Measurements from ENCODE around the gene RAB44. TPM values are rescaled to one million over a fixed set of nuclear protein-coding genes. Genes with fewer than 3 reads are reported as not detected.

RAB44 gene
- total RNA-seq, 1 donor from 2014 or later = 0.05 TPM

DNA sequence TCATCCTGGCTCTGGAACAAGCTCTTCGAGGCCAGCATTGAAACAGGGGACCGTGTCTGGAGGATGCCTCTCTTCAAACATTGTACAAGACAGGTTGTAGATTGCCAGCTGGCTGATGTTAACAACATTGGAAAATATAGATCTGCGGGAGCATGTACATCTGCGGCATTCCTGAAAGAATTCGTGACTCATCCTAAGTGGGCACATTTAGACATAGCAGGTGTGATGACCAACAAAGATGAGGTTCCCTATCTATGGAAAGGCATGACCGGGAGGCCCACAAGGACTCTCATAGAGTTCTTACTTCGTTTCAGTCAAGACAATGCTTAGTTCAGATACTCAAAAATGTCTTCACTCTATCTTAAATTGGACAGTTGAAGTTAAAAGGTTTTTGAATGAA, 22.7 kb upstream of the RAB44 start:
- peak overlapping the region; percentile 19 for H3K4me3 Mint-ChIP-seq
- DNase-seq (ENCODE audit: low spot score) = no peak
- no peaks in the 10 kb centered on the region for H3K9me3 Mint-ChIP-seq
- peaks cover 38% of the 10 kb centered on the region for H3K4me1 Mint-ChIP-seq (ENCODE audit: low read depth)
- H3K27me3 Mint-ChIP-seq (ENCODE audit: insufficient read depth) = peaks cover 2% of the 10 kb centered on the region
- H3K27ac Mint-ChIP-seq = no peak overlapping the region
- H3K36me3 Mint-ChIP-seq (ENCODE audit: low read depth) = peaks cover 4% of the 10 kb centered on the region
- intact Hi-C loops (cut with micrococcal nuclease) = loop anchor here (5.0 kb wide), 2 partner anchors 312 to 753 kb away; partner anchors contain the start of genes MTCH1 and SRPK1

DNA sequence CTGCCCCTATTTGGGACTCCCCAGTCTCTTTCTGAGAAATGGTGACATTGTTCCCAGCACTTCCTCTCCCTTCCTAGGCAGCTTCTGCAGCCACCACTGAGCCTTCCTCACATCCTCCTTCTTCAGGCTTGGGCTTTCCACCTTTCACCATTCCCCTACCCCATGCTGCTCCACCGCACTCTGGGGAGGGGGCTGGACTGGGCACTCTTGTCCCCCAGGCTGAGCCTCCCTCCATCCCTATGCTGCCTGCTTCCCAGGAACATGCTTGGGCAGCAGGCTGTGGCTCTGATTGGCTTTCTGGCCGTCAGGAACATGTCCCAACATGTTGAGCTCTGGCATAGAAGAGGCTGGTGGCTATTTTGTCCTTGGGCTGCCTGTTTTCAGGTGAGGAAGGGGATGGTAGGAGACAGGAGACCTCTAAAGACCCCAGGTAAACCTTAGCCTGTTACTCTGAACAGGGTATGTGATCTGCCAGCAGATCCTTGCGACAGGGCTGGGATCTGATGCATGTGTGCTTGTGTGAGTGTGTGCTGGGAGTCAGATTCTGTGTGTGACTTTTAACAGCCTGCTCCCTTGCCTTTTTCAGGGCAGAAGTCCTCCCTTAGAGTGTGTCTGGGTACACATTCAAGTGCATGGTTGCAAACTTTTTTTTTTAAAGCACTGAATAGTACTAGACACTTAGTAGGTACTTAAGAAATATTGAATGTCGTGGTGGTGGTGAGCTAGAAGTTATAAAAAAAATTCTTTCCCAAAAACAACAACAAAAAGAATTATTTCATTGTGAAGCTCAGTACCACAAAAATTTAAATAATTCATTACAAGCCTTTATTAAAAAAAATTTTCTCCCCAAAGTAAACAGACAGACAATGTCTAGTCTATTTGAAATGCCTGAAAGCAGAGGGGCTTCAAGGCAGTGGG, 21.2 kb upstream of the RAB44 start:
- H3K4me1 Mint-ChIP-seq (ENCODE audit: low read depth) = peaks cover 48% of the 10 kb centered on the region
- H3K4me3 Mint-ChIP-seq = peak overlapping the region; percentile 83
- peak overlapping the region; percentile 89 for H3K27ac Mint-ChIP-seq
- H3K36me3 Mint-ChIP-seq (ENCODE audit: low read depth) = peaks cover 9% of the 10 kb centered on the region
- H3K9me3 Mint-ChIP-seq = no peaks in the 10 kb centered on the region
- intact Hi-C loops (cut with micrococcal nuclease) = loop anchor here (1.0 to 5.0 kb wide), 3 partner anchors 14 to 754 kb away; partner anchors contain the start of genes MTCH1 and SRPK1
- no peak for DNase-seq (ENCODE audit: low spot score)
- peaks cover 4% of the 10 kb centered on the region for H3K27me3 Mint-ChIP-seq (ENCODE audit: insufficient read depth)

DNA sequence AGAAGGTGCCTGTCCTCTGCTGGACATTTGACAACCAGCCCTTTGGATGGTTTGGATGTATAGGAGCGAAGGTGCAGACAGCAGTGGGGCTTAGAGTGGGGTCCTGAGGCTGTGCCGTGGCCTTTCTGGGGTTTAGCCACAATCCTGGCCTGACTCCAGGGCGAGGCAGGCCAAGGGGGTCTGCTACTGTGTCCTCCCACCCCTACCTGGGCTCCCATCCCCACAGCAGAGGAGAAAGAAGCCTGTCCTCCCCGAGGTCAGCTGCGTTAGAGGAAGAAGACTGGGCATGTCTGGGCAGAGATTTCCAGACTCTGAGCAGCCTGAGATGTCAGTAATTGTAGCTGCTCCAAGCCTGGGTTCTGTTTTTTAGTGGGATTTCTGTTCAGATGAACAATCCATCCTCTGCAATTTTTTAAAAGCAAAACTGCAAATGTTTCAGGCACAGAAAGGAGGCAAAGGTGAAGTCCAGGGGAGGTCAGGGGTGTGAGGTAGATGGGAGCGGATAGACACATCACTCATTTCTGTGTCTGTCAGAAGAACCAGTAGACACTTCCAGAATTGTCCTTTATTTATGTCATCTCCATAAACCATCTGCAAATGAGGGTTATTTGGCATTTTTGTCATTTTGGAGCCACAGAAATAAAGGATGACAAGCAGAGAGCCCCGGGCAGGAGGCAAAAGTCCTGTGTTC, 20.4 kb upstream of the RAB44 start:
- Mint-ChIP-seq H3K36me3 (ENCODE audit: low read depth) (peaks cover 9% of the 10 kb centered on the region), H3K27me3 (ENCODE audit: insufficient read depth) (peaks cover 4% of the 10 kb centered on the region), H3K4me3 (peak overlapping the region; percentile 83), H3K9me3 (no peaks in the 10 kb centered on the region), H3K27ac (peak overlapping the region; percentile 89), H3K4me1 (ENCODE audit: low read depth) (peaks cover 53% of the 10 kb centered on the region)
- intact Hi-C loops (cut with micrococcal nuclease) = loop anchor here (1.0 to 5.0 kb wide), 3 partner anchors 15 to 755 kb away; partner anchors contain the start of genes MTCH1 and SRPK1
- DNase-seq (ENCODE audit: low spot score) = no peak

DNA sequence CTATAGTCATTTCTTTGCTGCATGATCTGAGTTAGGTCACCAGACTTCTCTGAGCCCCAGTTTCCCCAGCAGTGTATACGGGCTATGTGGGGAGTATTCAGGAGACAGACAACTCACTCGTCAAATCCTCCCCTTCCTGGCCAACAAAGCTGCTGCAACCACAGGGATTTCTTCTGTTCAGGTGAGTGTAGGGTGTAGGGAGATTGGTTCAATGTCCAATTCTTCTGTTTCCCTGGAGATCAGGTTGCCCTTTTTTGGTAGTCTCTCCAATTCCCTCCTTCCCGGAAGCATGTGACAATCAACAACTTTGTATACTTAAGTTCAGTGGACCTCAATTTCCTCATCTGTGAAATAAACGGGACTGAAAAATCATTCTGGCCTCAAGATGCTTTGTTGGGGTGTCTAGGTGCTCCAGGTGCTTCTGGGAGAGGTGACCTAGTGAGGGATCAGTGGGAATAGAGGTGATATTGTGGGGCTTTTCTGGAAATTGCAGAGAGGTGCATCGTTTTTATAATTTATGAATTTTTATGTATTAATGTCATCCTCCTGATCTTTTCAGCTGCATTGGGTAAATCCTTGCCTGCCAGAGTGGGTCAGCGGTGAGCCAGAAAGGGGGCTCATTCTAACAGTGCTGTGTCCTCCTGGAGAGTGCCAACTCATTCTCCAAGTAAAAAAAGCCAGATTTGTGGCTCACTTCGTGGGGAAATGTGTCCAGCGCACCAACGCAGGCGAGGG, 19.7 kb upstream of the RAB44 start:
- Mint-ChIP-seq H3K4me1 (ENCODE audit: low read depth) (peaks cover 60% of the 10 kb centered on the region), H3K27me3 (ENCODE audit: insufficient read depth) (peaks cover 4% of the 10 kb centered on the region), H3K27ac (peak overlapping the region; percentile 89), H3K4me3 (peak overlapping the region; percentile 83), H3K36me3 (ENCODE audit: low read depth) (peaks cover 16% of the 10 kb centered on the region), H3K9me3 (no peaks in the 10 kb centered on the region)
- DNase-seq (ENCODE audit: low spot score) = no peak
- intact Hi-C loops (cut with micrococcal nuclease) = loop anchor here (1.0 to 5.0 kb wide), 4 partner anchors 16 to 756 kb away; partner anchors contain the start of genes MTCH1, SRPK1 and STK38

DNA sequence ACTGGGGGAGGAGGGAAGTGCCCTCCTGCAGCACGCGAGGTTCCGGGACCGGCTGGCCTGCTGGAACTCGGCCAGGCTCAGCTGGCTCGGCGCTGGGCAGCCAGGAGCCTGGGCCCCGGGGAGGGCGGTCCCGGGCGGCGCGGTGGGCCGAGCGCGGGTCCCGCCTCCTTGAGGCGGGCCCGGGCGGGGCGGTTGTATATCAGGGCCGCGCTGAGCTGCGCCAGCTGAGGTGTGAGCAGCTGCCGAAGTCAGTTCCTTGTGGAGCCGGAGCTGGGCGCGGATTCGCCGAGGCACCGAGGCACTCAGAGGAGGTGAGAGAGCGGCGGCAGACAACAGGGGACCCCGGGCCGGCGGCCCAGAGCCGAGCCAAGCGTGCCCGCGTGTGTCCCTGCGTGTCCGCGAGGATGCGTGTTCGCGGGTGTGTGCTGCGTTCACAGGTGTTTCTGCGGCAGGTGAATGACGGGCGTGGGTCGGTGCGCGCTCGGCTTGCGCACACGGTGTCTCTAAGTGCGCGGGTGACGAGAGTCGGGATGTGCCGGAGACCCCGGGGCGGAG, 19.1 kb upstream of the RAB44 start, which contains the start of gene CDKN1A:
Gene CDKN1A (plus strand): TSS at position 227 of the 555 bp plus-strand sequence. CDS start 5,388 bp downstream, outside the sequence.
- peak within 1 kb of the TSS; percentile 95 for H3K27ac Mint-ChIP-seq
- H3K4me3 Mint-ChIP-seq = peak within 1 kb of the TSS; percentile 97
- H3K9me3 Mint-ChIP-seq = no peaks in the 10 kb centered on the region
- DNase-seq (ENCODE audit: low spot score) = peak; percentile 80
- peaks cover 4% of the 10 kb centered on the region for H3K27me3 Mint-ChIP-seq (ENCODE audit: insufficient read depth)
- intact Hi-C loops (cut with micrococcal nuclease) = loop anchor here (2.0 to 5.0 kb wide), 3 partner anchors 132 to 756 kb away; partner anchors contain the start of genes MTCH1, SRPK1 and STK38
- H3K36me3 Mint-ChIP-seq (ENCODE audit: low read depth) = peaks cover 21% of the 10 kb centered on the region
- H3K4me1 Mint-ChIP-seq (ENCODE audit: low read depth) = peaks cover 67% of the 10 kb centered on the region

DNA sequence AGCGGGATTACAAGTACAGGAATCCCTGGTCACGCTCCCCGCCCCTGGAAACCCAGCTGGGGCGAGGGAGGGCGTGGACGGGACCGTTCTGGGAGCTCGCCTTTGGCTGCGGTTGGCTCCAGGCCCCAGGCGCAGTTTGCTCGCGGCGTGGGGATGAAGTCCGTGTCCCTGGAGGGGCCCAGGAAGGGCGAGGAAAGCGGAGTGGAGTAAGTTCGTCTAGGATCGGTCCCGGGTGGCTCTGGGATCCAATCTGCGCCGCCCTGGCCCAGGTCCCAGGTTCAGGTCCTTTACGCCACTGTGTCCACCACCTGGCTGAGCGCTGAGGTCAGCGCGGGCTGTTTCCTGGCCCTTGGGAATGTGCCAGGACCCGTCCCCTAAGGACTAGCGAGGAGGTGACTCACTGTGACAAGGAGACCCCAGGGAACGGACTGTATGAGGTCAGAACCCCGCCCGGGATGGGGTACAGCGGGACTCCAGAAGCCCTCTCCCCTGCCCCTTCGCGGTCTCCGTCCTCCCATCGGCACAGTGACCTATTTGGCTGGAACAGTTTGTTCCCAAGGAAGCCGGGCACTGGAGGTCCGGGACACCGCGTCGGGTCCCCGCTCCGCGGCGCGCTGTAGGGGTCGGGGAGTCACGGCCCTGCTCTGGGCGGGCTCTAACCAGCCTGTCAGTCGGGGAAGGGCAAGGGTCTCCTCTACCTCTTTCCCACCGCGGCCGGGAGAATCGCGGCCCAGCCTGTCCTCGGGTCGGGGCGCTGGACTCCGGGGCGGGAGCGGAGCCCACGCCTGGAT, 18.4 kb upstream of the RAB44 start:
- H3K27ac Mint-ChIP-seq = peak overlapping the region; percentile 96
- intact Hi-C loops (cut with micrococcal nuclease) = loop anchor here (2.0 to 5.0 kb wide), 3 partner anchors 132 to 757 kb away; partner anchors contain the start of genes MTCH1, SRPK1 and STK38
- peaks cover 26% of the 10 kb centered on the region for H3K36me3 Mint-ChIP-seq (ENCODE audit: low read depth)
- peak overlapping the region; percentile 97 for H3K4me3 Mint-ChIP-seq
- peaks cover 72% of the 10 kb centered on the region for H3K4me1 Mint-ChIP-seq (ENCODE audit: low read depth)
- H3K9me3 Mint-ChIP-seq = no peaks in the 10 kb centered on the region
- DNase-seq (ENCODE audit: low spot score) = peak; percentile 27
- peaks cover 4% of the 10 kb centered on the region for H3K27me3 Mint-ChIP-seq (ENCODE audit: insufficient read depth)

DNA sequence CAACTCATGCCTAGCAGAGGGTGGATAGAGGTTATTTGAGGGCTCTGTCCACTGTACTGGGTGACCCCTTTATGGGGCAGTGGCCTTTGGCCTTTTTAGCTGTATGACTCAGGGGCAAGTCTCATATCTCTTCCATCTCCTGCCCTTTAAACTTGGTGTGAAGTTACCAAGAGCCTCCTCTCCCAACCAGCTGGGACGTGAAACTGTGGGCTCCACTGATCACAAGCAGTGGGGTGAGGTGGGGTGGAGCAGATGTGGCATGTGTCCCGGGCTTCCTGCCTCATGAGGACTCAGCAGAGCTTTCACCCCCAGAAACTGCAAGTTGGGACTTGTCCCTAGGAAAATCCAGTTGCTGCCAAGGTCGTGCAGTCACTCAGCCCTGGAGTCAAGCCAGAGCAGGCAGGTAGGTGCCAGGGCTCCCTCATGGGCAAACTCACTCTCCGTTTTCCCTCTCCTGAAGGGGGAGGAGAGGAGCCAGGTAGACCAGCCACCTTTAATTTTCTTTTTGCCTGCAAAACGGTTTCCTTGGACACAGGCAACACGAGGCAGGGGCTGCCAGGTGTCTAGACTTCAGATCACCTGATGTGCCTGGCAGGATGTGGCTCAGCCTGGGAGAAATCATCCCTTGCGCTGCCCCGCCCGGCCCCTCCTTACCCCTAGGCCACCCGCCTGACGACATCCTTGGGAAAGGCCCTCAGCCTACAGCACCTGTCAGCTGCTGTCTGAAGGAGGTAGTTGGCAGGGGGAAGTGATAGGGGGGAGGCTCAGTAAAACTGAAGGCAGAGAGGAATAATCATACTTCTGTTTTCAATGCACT, 15.1 kb upstream of the RAB44 start:
- DNase-seq (ENCODE audit: low spot score) = peak; percentile 73
- Mint-ChIP-seq H3K4me3 (peak overlapping the region; percentile 97), H3K4me1 (ENCODE audit: low read depth) (peaks cover 62% of the 10 kb centered on the region), H3K27ac (peak overlapping the region; percentile 89), H3K27me3 (ENCODE audit: insufficient read depth) (peaks cover 2% of the 10 kb centered on the region), H3K9me3 (no peaks in the 10 kb centered on the region), H3K36me3 (ENCODE audit: low read depth) (peaks cover 53% of the 10 kb centered on the region)
- intact Hi-C loops (cut with micrococcal nuclease) = loop anchor here (5.0 kb wide), 1 partner anchor 190 kb away; the partner anchor contains the start of gene PPIL1

DNA sequence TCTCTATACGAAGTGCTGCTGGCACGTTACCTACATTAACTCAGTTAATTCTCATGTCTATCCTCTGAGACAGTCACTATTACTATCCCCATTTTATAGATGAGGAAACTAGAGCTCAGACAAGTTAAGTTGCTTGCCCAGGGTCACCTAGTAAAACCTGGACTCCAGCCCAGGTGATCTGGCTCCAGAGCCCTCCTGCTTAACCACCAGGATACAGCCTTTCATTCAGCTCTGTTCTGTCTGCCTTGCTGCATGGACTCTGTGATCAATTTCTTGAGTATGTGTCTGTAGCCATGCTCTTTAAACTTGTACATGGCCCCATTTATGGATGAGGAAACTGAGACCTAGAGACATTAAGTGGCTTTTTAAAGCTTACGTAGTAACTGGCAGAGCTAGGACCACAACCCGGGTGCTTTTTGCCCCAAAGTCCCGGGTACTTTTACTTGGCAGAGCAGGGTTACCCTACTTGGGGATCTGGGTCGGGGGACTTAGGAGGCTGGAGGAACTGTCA, 14.4 kb upstream of the RAB44 start:
- peaks cover 2% of the 10 kb centered on the region for H3K27me3 Mint-ChIP-seq (ENCODE audit: insufficient read depth)
- H3K4me3 Mint-ChIP-seq = peak overlapping the region; percentile 97
- DNase-seq (ENCODE audit: low spot score) = no peak
- H3K4me1 Mint-ChIP-seq (ENCODE audit: low read depth) = peaks cover 55% of the 10 kb centered on the region
- H3K9me3 Mint-ChIP-seq = no peaks in the 10 kb centered on the region
- H3K27ac Mint-ChIP-seq = peak overlapping the region; percentile 89
- intact Hi-C loops (cut with micrococcal nuclease) = loop anchor here (5.0 kb wide), 1 partner anchor 189 kb away; the partner anchor contains the start of gene PPIL1
- peaks cover 55% of the 10 kb centered on the region for H3K36me3 Mint-ChIP-seq (ENCODE audit: low read depth)

DNA sequence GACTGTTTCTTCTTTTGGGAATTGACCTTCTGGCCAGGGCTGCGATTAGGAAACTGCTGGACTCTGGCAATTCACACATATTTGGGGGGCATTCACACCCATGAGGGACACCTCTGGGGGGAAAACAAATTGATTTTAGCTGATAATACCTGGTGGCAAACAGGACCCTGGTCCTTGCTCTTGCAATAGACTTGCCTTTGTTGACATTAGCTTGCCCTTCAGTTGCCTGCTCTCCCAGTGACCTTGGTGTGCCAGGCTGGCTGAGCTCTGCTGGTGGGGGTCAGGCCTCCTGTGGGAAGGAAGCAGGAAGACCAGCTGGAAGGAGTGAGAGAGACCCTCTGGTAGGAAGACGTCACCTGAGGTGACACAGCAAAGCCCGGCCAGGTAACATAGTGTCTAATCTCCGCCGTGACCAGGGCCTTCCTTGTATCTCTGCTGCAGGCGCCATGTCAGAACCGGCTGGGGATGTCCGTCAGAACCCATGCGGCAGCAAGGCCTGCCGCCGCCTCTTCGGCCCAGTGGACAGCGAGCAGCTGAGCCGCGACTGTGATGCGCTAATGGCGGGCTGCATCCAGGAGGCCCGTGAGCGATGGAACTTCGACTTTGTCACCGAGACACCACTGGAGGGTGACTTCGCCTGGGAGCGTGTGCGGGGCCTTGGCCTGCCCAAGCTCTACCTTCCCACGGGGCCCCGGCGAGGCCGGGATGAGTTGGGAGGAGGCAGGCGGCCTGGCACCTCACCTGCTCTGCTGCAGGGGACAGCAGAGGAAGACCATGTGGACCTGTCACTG, 13.8 kb upstream of the RAB44 start:
- Mint-ChIP-seq H3K9me3 (no peaks in the 10 kb centered on the region), H3K4me1 (ENCODE audit: low read depth) (peaks cover 55% of the 10 kb centered on the region), H3K36me3 (ENCODE audit: low read depth) (peaks cover 55% of the 10 kb centered on the region), H3K27ac (peak overlapping the region; percentile 89), H3K4me3 (peak overlapping the region; percentile 97), H3K27me3 (ENCODE audit: insufficient read depth) (peaks cover 2% of the 10 kb centered on the region)
- no peak for DNase-seq (ENCODE audit: low spot score)
- intact Hi-C loops (cut with micrococcal nuclease) = loop anchor here (5.0 kb wide), 1 partner anchor 188 kb away; the partner anchor contains the start of gene PPIL1

DNA sequence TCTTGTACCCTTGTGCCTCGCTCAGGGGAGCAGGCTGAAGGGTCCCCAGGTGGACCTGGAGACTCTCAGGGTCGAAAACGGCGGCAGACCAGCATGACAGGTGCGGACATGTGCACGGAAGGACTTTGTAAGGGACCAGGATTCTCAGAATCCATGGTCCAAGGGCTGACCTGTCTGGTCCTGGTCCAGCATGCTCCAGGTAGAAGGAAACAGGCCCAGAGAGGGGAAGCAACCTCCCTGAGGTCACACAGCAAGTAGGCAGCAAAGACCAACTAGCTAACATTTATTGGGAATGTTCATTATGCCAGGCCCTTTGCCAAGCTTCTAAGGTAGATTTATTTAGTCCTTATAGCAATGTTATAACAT, 13.2 kb upstream of the RAB44 start:
- Mint-ChIP-seq H3K27ac (no peak overlapping the region), H3K4me3 (no peak overlapping the region), H3K36me3 (ENCODE audit: low read depth) (peaks cover 55% of the 10 kb centered on the region), H3K4me1 (ENCODE audit: low read depth) (peaks cover 55% of the 10 kb centered on the region), H3K27me3 (ENCODE audit: insufficient read depth) (peaks cover 2% of the 10 kb centered on the region), H3K9me3 (no peaks in the 10 kb centered on the region)
- DNase-seq (ENCODE audit: low spot score) = no peak
- intact Hi-C loops (cut with micrococcal nuclease) = loop anchor here (5.0 kb wide), 1 partner anchor 188 kb away; the partner anchor contains the start of gene PPIL1

Measured in activated T-helper 1 cell treated with anti-CD3 and anti-CD28 coated beads, Interleukin-12 subunit alpha, Interleukin-12 subunit beta, Interleukin-2, Interleukin-4 antibody, amounts not matched to agents 30 ng/mL and 10 ng/mL and 1 ng/mL, durations not matched to agents 14 hours and 24 hours and 36 hours (primary cell).